Renal cortex interstitium (tissue), 11 donors: ENCODE results near the gene FAM8A1. TPM values are rescaled to one million over a fixed set of nuclear protein-coding genes. Genes with fewer than 3 reads are reported as not detected.

Experiments
- DNase-seq, 11 donors: peaks; one replicate each; pipeline ENCODE4 v3.0.0-alpha.2; 2013; ENCODE audit warnings: low read depth in 9 of 11, low spot score in 4 of 11; ENCODE audit errors: extremely low read depth in 1 of 11
- polyA plus RNA-seq, 3 donors: library from polyadenylated mRNA; unstranded; fragments of 120-200 nt; gene quantifications; one replicate each; pipeline ENCODE4 v1.2.1, GENCODE V29; 2013; ENCODE audit not compliant: insufficient read length in 3 of 3

Gene FAM8A1
- polyA plus RNA-seq, 3 donors, result 41.1 to 48.5 (median 42.3) TPM

DNA sequence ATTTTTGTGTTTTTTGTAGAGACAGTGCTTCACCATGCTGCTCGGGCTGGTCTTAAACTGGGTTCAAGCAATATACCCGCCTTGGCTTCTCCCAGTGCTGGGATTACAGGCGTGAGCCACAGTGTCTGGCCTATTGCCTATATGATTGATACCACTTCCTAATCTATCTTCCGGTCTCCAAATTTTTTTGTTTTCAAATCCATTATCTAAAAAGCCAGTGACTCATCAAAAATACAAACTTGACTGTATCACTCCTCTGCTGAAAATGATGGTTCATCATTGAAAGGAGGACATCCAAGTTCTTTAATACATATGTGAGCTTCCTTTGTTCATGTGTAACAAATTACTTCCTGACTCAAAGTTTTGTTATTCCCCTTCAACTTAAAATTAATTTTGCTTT, 35.5 kb downstream of the FAM8A1 start:
- no peak for DNase-seq

- no peak for DNase-seq
These were observed 38.2 kb downstream of the FAM8A1 start for GRCh38 chr6:17638212-17638715.

GRCh38 chr6:17640477-17640917, 40.4 kb downstream of the FAM8A1 start:
- DNase-seq, result no peak

- DNase-seq, result no peak
These were observed 48.6 kb downstream of the FAM8A1 start for GRCh38 chr6:17648745-17649144.

DNA sequence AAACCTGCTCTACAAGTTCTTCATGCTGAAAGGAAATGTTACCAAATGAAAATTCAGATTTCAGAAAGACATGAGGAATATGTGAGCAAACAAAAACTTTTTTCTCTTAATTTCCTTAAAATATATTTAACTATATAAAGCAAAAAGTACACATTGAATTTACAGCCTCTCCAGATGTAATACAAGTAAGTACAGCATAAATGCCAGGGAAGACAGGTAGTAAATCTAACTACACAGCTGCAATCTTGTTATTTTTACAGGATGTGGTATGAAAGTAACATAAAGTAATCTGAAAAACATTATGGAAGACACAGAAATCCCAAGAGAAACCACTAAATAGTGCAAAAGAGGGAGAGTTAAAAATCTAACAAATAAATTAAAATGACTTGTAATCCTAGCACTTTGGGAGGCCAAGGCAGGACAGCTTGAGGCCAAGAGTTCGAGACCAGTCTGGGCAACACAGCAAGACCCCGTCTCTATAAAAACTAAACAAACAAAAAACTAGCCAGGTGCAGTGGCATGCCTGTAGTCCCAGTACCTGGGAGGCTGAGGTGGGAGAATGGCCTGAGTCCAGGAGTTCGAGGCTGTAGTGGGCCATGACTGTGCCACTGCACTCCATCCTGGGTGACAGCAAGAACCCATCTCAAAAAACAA, 50.7 kb downstream of the FAM8A1 start:
- peak in 3 of 11 donors; percentile 8 to 24 (median 17) for DNase-seq

GRCh38 chr6:17653198-17653882, 53.2 kb downstream of the FAM8A1 start:
- no peak for DNase-seq

DNA sequence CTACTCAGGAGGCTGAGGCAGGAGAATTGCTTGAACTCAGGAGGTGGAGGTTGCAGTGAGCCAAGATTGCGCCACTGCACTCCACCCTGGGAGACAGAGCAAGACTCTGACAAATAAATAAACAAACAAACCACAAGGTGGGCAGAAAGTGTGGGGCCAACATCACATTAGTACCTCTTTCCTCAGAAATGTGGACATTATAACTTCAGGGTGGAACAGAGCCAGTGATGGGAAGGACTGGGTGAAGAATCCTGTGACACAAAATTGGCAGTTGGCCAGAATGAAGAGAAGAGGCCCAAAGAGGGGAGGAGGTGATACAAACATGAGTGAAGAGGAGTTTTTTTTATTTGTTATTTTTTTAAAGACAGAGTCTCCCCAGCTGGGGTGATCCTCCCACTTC, 56.0 kb downstream of the FAM8A1 start:
- no peak for DNase-seq

DNA sequence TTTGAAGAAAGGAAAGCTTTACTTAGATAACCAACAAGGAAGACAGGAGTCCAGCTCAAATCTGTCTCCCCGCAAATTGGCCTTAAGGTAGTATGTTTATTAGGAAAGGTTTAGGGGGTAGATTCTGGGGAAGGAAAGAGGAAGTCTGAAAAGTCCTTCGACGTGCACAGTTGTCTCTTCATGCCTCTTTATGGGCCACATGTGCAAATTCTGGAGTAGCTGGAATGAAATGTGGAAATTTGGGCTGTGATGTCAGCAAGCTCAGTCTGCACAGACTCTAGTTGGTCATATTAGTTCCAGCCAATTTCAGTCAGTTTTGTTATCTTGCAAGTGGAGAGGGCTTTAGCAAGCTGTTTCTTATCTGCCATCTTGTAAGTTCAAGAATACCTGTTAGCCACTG, 56.5 kb downstream of the FAM8A1 start:
- no peak for DNase-seq

Other genes with a start within 250 kb of the FAM8A1 start
- gene CAP2, start 206.7 kb upstream of the FAM8A1 start, polyA plus RNA-seq, result 10 to 100 TPM; 13.2 to 13.6 (median 13.3) TPM
- 10 to 100 TPM; 52.5 to 62.1 (median 56.3) TPM for gene NUP153, start 106.6 kb downstream of the FAM8A1 start, polyA plus RNA-seq